CD4-positive, alpha-beta T cell treated with Interleukin-2 at 100 ng/mL for 4 hours (primary cell): ENCODE results near the gene LPP.

Experiments
- DNase-seq: peaks from one replicate; pipeline ENCODE4 v3.0.0-alpha.2; 2020; ENCODE audit warnings: low spot score

Gene LPP

GRCh38 chr3:188554404-188554803 lies 400.4 kb downstream of the LPP start:
- DNase-seq, result no peak

DNA sequence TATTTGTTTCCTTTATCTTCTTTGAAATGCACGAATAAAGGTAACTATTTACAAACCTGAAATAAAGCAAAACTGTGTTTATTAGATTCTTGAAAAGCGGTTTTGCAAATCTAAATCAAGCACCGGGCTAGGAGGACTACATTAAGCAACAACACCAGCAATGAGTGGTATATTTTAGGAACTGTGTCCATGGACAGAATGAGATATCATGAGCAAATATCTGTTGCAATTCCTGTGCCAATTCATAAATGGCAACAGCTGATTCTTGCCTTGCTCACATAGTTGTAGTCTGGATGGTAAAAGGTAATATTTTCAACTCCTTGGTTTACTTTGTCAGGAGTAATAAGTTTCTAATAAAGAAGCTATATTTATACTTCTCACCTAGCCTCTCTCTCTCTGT lies 403.3 kb downstream of the LPP start:
- no peak for DNase-seq

DNA sequence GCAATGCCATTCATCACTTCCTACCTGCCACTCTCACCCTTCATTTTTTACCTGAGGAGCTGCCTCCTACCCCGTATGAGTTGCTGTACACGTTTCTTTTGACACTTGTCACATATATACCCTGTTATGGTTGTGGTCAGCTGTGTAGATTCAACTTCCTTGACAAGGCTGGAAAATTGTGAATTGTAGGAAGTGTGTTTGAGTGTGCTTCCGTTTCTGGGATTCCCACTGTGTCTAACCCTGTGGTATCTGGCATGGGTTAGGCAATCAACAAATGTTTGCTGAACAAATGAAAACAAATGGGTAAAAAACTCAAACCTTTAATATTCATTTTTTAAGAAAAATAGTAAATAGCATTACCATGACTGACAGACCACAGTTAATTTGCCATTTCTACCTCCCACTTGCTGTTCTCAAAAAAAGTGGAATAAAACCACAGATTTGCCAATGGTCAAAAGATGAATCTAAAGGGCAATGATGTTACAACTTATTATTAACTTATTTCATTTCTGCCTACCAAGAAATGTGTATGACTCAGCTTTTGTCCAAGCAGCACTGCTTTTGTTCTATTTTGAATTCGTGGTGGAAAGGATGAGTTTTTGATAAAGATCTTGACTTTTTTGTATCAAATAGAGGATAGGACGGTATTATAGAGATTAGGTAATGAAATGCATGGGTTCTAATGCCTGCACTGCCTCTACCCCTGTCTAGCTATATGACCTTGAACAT lies 404.6 kb downstream of the LPP start:
- DNase-seq, result no peak

- no peak for DNase-seq
Observed at GRCh38 chr3:188559072-188559429, 405.1 kb downstream of the LPP start.

DNA sequence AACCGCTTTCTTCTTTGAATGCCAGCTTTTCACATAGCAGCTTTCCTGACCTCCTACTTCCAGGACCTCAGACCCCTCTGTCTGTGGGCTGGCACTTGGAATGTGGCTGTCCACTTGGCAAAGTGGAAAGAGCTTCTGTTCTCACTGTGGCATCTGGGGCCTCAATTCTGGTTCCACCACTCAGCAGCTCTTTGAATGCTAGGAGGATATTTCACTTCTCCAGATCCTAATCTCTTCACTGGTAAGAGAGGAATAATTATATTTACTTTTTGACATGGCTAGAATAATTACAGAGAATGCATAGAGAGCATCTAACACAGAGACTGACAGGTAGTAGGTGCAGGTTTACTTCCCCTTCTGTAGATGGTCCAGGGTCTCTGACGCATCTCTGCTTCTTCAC lies 405.9 kb downstream of the LPP start:
- DNase-seq, result no peak

DNA sequence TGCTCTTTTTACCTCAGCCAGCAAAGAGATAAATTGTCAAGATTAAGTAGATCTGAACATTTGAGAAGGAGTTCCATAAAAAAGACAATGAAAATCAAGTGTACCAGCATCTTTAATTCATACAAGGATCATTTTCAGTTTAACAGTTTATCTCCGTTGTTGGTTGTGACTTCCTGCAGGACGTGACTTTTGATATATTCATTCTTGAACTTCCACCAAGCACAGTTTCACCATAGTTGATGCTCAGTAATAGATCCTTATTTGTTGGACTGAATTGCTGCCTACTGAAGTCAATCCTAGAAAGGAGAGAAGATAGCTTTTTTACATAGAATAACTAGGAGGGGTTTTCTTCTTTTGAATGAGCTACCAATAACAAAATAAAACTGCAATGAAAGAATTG lies 408.2 kb downstream of the LPP start:
- DNase-seq, result no peak

GRCh38 chr3:188567478-188568195 lies 413.7 kb downstream of the LPP start:
- no peak for DNase-seq

- DNase-seq, result no peak
Observed at GRCh38 chr3:188568736-188569135, 414.8 kb downstream of the LPP start.

DNA sequence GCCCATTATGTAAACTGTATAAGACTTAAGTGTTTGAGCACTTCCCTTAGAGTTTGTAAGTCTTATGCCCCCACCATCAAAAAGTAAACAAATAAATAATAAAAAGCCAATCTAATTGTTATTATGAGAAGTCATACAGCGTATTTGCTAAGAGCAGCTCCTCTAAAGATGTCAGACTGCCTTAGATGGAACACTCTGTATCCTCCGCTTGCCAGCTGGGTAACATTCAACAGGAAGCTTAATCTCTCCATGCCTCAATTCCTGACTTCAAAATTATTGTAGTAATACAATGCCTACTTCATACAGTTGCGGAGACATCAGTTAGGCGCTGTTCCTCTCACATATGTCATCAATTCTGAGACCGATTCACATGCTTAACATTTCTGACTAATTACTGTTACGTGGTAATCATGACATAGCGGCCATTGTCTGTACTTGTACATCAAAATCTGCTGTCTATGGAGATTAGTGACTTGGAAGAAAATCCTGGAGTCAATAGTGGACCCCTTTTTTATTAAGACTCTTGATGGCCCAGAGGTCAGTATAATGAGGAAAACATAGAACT lies 417.7 kb downstream of the LPP start:
- DNase-seq, result no peak

DNA sequence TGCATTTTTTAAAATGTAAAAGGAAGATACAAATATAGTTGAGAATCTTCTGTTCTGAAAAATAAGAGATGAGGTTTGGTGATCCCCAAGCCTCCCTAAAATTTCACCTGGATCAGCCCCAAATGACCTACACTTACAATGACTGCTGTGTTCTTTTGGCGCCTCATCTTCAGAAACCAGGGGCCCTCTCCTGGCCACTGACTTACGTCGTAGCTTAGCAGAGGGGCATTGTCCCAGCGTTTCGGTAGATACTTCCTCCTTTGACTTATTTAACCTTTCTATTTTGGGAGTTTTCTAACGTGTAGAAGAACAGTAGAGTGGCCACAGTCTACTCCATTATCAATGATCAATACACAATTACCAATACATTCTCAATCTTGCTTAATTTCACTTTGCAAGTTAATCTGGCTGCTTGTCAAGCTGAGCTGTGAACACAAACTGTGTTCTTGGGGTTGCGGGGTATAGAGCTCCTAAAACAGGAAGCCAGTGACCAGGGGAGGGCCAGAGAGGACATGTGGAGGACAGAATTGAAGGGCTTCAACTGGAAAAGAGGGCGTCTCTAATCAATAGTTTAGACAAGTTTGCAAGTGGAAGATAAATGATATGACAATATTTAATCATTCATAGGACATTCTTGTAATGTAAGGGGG lies 419.5 kb downstream of the LPP start:
- no peak for DNase-seq

- no peak for DNase-seq
Observed at GRCh38 chr3:188573956-188574355, 420.0 kb downstream of the LPP start.

GRCh38 chr3:188574885-188575284 lies 420.9 kb downstream of the LPP start:
- DNase-seq, result no peak

- DNase-seq, result no peak
Observed at GRCh38 chr3:188575501-188575900, 421.5 kb downstream of the LPP start.

DNA sequence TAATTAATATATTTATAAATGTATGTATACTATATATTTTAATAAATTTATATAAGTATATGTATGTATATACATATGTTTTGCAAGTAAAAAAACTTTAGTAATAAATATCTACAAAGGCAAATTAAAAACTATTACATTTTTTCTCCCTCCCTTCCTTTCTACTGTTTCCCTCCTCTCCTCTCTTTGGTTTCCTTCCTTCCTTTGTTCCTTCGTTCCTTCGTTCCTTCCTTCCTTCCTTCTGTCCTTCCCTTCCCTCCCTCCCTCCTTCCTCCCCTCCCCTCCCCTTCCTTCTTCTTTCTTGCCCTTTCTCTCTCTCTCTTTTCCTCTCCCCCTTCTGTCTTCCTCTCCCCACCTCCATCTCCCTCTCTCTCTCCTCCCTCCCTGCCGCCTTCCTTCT lies 423.6 kb downstream of the LPP start:
- no peak for DNase-seq

DNA sequence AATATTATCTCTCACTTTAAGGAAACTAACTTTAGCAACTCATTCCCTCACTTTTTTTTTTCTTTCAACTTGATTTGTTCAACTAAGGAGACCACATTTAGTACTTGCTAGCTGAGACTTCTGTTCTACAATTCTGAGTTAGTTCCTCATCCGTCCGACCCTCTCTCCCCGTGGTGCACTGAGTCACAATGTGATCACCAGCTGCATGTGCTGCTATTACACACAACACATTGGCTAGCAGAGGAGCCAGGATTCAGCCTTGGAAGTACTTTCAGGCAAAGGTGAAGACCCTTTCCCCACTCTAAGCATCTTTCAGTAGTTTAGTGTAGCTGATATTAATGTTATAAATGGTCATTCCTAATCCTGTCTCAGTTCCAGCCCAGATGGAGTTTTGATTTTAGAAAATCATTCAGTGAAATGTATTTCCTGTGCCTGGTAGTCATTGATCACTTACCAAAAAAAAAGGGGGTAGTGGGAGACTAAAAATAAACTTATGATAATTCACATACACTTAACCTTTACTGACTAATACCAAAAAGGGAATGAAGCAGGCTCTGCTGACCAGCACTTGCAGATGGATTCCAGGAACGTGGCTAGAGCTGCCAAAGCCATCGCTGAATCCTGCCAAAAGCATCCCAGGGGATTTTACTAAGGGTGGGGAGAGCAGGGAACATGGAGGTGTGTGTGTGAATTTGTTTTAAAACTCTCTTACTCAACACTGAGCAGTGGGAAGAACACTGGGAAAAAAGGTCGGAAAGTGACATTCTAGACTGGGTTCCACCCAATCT lies 424.8 kb downstream of the LPP start:
- no peak for DNase-seq

GRCh38 chr3:188580223-188580622 lies 426.3 kb downstream of the LPP start:
- DNase-seq, result no peak

DNA sequence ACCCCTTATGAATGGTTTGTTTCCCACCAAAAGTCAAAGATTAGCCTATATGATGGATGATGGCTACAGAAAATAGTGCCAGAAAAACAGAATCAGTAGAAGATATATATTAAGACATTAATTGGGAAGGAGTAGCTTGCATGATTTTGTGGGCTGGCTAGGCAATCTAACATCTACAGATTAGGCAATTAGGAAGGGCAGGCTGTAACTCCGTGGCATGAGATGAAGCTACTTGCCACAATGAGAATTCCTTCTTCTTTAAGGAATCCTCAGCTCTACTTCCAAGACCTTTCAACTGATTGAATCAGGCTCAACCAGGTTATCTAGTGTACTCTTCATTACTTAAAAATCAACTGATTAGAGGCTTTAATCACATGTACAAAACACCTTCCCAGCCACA lies 426.7 kb downstream of the LPP start:
- DNase-seq, result no peak

- no peak for DNase-seq
Observed at GRCh38 chr3:188581365-188581764, 427.4 kb downstream of the LPP start.

DNA sequence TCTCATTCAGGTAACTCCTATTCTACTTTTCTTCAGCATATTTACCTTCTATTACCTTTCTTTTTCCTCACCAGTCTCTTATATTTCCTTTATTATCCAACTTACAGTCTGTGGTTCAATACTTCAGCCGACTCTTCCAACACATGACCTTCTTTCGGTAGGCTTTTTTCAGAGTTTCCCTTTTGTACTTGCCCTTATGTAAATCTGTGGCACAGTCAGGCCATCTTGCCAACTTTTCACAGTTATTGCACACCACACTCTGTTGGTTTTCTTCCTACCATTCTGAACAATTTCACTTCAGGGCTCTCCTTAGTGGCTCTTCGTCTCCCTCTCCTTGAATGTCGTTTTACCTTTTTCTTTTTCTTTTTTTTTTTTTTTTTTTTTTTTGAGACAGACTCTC lies 427.8 kb downstream of the LPP start:
- DNase-seq, result no peak

DNA sequence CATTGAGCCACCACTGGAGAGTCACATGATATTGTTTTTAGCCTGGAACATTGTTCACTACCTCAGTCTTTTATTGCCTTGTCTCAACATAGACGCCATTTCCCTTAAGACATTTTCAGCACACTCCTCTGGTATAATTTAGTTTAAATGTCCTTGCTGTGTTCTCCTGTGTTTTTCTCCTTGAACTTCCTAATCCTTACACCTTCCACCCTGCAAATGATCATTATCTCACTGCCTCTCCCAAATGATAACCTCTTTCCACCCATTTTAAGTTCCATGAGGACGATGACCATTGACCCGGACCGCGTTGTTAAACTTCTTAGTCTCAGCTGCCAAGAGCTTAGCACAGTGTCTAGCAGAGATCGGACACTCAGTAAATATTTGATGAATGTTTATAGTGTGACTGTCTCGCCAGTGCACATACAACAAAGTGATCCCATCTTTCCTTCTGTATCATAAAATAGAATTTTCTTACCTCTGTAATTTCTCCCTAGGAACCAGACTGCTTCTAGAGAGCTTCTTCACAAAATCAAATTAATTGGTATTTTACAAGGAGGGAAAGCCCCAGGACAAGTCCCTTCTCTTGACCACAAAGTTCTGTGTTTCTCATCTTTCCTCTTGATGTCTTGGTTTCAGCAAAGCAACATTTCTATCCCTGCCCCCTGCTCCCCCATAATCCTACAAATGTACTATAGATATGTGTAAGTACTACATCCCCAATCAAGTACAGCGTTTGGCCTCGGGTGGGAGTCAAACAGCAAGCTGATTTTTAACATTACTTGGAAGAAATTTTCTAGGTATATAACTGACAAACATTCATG lies 429.6 kb downstream of the LPP start:
- DNase-seq, result no peak

- DNase-seq, result peak; percentile 16
Observed at GRCh38 chr3:188584162-188584529, 430.2 kb downstream of the LPP start.
